Measurements from ENCODE around the gene SPAG5.

- TF ChIP-seq ZNF24 (IDR thresholded peaks at IDR 0.05) (no peak), BCLAF1 (IDR thresholded peaks at IDR 0.05; ENCODE audit: borderline replicate concordance in 1 of 2, control insufficient read depth in 1 of 2, low read depth in 2 of 2, low read length in 1 of 2) (no peak), FOXJ3 (CRISPR knock-in tag; IDR thresholded peaks at IDR 0.05) (no peak), MYBL2 (IDR thresholded peaks at IDR 0.05; ENCODE audit: low read depth) (no peak), MYBL2 (CRISPR knock-in tag; IDR thresholded peaks at IDR 0.05; ENCODE audit: borderline replicate concordance) (no peak), SUPT5H (IDR thresholded peaks at IDR 0.05) (no peak), DMBX1 (CRISPR knock-in tag; IDR thresholded peaks at IDR 0.05; ENCODE audit: borderline replicate concordance) (no peak), RBM39 (optimal IDR thresholded peaks at IDR 0.05; ENCODE audit: low read depth, low read length) (no peak), TAF1 (IDR thresholded peaks at IDR 0.05; ENCODE audit: control insufficient read depth, extremely low read depth, insufficient read depth, low read length, severe bottlenecking) (no peak), EHMT2 (IDR thresholded peaks at IDR 0.05) (no peak), EP300 (IDR thresholded peaks at IDR 0.05; ENCODE audit: low read length) (no peak), KDM4B (IDR thresholded peaks at IDR 0.05; ENCODE audit: borderline replicate concordance in 2 of 2, low read depth in 1 of 2) (no peak)
- TF ChIP-seq, protein P1, sequence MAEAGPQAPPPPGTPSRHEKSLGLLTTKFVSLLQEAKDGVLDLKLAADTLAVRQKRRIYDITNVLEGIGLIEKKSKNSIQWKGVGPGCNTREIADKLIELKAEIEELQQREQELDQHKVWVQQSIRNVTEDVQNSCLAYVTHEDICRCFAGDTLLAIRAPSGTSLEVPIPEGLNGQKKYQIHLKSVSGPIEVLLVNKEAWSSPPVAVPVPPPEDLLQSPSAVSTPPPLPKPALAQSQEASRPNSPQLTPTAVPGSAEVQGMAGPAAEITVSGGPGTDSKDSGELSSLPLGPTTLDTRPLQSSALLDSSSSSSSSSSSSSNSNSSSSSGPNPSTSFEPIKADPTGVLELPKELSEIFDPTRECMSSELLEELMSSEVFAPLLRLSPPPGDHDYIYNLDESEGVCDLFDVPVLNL (CRISPR knock-in tag; IDR thresholded peaks at IDR 0.05; ENCODE audit: low read depth): no peak
- TF ChIP-seq, protein P2, sequence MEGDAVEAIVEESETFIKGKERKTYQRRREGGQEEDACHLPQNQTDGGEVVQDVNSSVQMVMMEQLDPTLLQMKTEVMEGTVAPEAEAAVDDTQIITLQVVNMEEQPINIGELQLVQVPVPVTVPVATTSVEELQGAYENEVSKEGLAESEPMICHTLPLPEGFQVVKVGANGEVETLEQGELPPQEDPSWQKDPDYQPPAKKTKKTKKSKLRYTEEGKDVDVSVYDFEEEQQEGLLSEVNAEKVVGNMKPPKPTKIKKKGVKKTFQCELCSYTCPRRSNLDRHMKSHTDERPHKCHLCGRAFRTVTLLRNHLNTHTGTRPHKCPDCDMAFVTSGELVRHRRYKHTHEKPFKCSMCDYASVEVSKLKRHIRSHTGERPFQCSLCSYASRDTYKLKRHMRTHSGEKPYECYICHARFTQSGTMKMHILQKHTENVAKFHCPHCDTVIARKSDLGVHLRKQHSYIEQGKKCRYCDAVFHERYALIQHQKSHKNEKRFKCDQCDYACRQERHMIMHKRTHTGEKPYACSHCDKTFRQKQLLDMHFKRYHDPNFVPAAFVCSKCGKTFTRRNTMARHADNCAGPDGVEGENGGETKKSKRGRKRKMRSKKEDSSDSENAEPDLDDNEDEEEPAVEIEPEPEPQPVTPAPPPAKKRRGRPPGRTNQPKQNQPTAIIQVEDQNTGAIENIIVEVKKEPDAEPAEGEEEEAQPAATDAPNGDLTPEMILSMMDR (IDR thresholded peaks at IDR 0.05 in 2 of 3, conservative IDR thresholded peaks at IDR 0.05 in 1 of 3; ENCODE audit: insufficient read depth in 2 of 3, low read depth in 1 of 3, low read length in 3 of 3): no peak
Observed at GRCh38 chr17:28592260-28592659, 6.6 kb downstream of the SPAG5 start.

All from K562 (cell line).